Thyroid gland (tissue), 4 donors: ENCODE results near the gene SAPCD1. TPM values are rescaled to one million over a fixed set of nuclear protein-coding genes. Genes with fewer than 3 reads are reported as not detected.

Experiments used
- DNase-seq, 2 donors: peaks; one replicate each; pipeline ENCODE4 v3.0.0-alpha.2; 2019
- H3K27ac ChIP-seq, 3 donors: fragments of 200-600 bp; sonication (generic); 1 replicate in 2 of 3; 2 replicates in 1 of 3; pipeline ENCODE4 v1.5.1; 2016 to 2019; ENCODE audit warnings: mild to moderate bottlenecking in 1 of 3, moderate library complexity in 1 of 3
- H3K27me3 ChIP-seq: fragments of 200-600 bp; sonication (generic); one replicate; pipeline ENCODE4 v1.5.1; 2019
- H3K36me3 ChIP-seq, 2 donors: fragments of 200-600 bp; sonication (generic); one replicate each; pipeline ENCODE4 v1.5.1; 2016 to 2019
- H3K4me1 ChIP-seq, 2 donors: fragments of 200-600 bp; sonication (generic); one replicate each; pipeline ENCODE4 v1.5.1; 2017 to 2019
- H3K4me3 ChIP-seq, 3 donors: fragments of 200-600 bp; sonication (generic); replicated peaks in 1 of 3; 1 replicate in 2 of 3; 2 replicates in 1 of 3; pipeline ENCODE4 v1.5.1; 2016; ENCODE audit warnings: mild to moderate bottlenecking in 1 of 3
- H3K9me3 ChIP-seq: fragments of 200-600 bp; sonication (generic); one replicate; pipeline ENCODE4 v1.5.1; 2017
- CTCF ChIP-seq, 6 experiments: fragments of 200-600 bp in 3 of 6; fragments of 450-650 bp in 3 of 6; sonication (generic) in 3 of 6; IDR thresholded peaks; one replicate each; pipeline ENCODE4 v1.5.1; 2016 to 2019; ENCODE audit warnings: antibody characterized with exemption in 6 of 6, mild to moderate bottlenecking in 2 of 6, inconsistent platforms in 1 of 6, moderate library complexity in 1 of 6
- POLR2A ChIP-seq, 2 donors: fragments of 450-650 bp; IDR thresholded peaks; one replicate each; pipeline ENCODE4 v1.6.1; 2017; ENCODE audit warnings: antibody characterized with exemption in 2 of 2, mild to moderate bottlenecking in 2 of 2, moderate library complexity in 1 of 2
- WGBS, 2 donors: methylation state at CpG; one replicate each; pipeline ENCODE4 v1.1.5; 2017; 5-methylcytosine and 5-hydroxymethylcytosine counted together
- intact Hi-C: fragments of 100-400 bp; cut with DNase I; formaldehyde crosslinking; loops from one replicate; pipeline ENCODE4 v1.15.1; 2023
- total RNA-seq, 4 donors: library from RNA; depleted of rRNA; stranded (reverse); fragments of >200 nt; gene quantifications; one replicate each; pipeline ENCODE4 v1.2.3, GENCODE V29; 2016

SAPCD1 gene
- total RNA-seq, 4 donors from 2014 or later = 2.0 to 4.2 (median 3.0) TPM; not detected in 1

GRCh38 chr6:31767096-31767645 lies 4.7 kb downstream of the SAPCD1 start:
- Histone ChIP-seq H3K36me3 (no peaks in the 10 kb centered on the region), H3K4me3 (no peak overlapping the region), H3K27me3 (no peaks in the 10 kb centered on the region), H3K9me3 (no peaks in the 10 kb centered on the region), H3K4me1 (no peaks in the 10 kb centered on the region), H3K27ac (no peak overlapping the region)
- WGBS, 2 donors = 70 to 85% methylated on average over 3 to 6 of the region's 6 CpGs
- intact Hi-C loops = no loop called here
- no peak for TF ChIP-seq CTCF (IDR thresholded peaks at IDR 0.05)
- no peak for TF ChIP-seq POLR2A (IDR thresholded peaks at IDR 0.05)
- DNase-seq = no peak

- H3K27ac ChIP-seq = no peak overlapping the region
- WGBS, 2 donors = 90 to 92% methylated on average over 18 of the region's 18 CpGs
- no peak overlapping the region for H3K4me3 ChIP-seq
- no peaks in the 10 kb centered on the region for H3K36me3 ChIP-seq
- TF ChIP-seq POLR2A (IDR thresholded peaks at IDR 0.05) (no peak), CTCF (IDR thresholded peaks at IDR 0.05) (no peak)
- no peaks in the 10 kb centered on the region for H3K4me1 ChIP-seq
- DNase-seq = no peak
- no peaks in the 10 kb centered on the region for H3K27me3 ChIP-seq
- intact Hi-C loops = no loop called here
- H3K9me3 ChIP-seq = no peaks in the 10 kb centered on the region
Measured at GRCh38 chr6:31768363-31769257, 6.2 kb downstream of the SAPCD1 start.

- 67 to 69% methylated on average over 12 of the region's 12 CpGs for WGBS, 2 donors
- H3K27me3 ChIP-seq = no peaks in the 10 kb centered on the region
- no peak overlapping the region for H3K27ac ChIP-seq
- H3K9me3 ChIP-seq = no peaks in the 10 kb centered on the region
- no peaks in the 10 kb centered on the region for H3K4me1 ChIP-seq
- no peaks in the 10 kb centered on the region for H3K36me3 ChIP-seq
- TF ChIP-seq CTCF (IDR thresholded peaks at IDR 0.05) (peak in 5 of 6 experiments; percentile 19 to 57 (median 48)), POLR2A (IDR thresholded peaks at IDR 0.05) (no peak)
- intact Hi-C loops = no loop called here
- no peak overlapping the region for H3K4me3 ChIP-seq
- DNase-seq = peak; percentile 50 to 51
Measured at GRCh38 chr6:31769684-31770371, 7.4 kb downstream of the SAPCD1 start.

GRCh38 chr6:31770860-31771259 lies 8.4 kb downstream of the SAPCD1 start:
- H3K27me3 ChIP-seq = no peaks in the 10 kb centered on the region
- H3K36me3 ChIP-seq = no peaks in the 10 kb centered on the region
- WGBS, 2 donors = 86 to 98% methylated on average over 2 of the region's 2 CpGs
- no peak for DNase-seq
- no peaks in the 10 kb centered on the region for H3K9me3 ChIP-seq
- no peak for TF ChIP-seq CTCF (IDR thresholded peaks at IDR 0.05)
- no peak for TF ChIP-seq POLR2A (IDR thresholded peaks at IDR 0.05)
- no peak overlapping the region for H3K4me3 ChIP-seq
- intact Hi-C loops = no loop called here
- H3K27ac ChIP-seq = no peak overlapping the region
- no peaks in the 10 kb centered on the region for H3K4me1 ChIP-seq
